HG03103 (cell line): ENCODE results near the gene FAXC.
A peak's percentile ranks its signal among the peaks of the same experiment; 100 is the strongest.
"Not testable (repeated sequence)": the region's sequence is repeated elsewhere in the genome, so short reads cannot be mapped to it uniquely, and the experiment has no call there.

Source experiments
- ATAC-seq: cut with Tn5 transposase; IDR thresholded peaks from one replicate; pipeline ENCODE4 v1.9.1; 2021; ENCODE audit warnings: low read depth; ENCODE audit not compliant: unreplicated experiment

FAXC gene

DNA sequence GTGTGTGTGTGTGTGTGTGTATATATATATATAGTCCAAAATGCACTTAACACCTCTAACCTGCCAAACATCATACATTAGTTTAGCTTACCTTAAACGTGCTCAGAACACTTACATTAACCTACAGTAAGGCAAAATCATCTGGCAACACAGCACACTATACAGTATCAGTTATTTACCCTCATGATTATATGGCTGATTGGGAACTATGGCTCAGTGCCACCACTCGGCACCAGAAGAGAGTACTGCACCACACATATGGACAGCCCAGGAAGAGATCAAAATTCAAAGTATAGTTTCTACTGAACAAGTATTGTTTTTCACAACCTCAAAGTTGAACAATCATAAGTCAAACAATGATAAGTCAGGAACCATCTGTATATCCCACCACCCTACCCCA, 59.8 kb downstream of the FAXC start:
- no peak for ATAC-seq

DNA sequence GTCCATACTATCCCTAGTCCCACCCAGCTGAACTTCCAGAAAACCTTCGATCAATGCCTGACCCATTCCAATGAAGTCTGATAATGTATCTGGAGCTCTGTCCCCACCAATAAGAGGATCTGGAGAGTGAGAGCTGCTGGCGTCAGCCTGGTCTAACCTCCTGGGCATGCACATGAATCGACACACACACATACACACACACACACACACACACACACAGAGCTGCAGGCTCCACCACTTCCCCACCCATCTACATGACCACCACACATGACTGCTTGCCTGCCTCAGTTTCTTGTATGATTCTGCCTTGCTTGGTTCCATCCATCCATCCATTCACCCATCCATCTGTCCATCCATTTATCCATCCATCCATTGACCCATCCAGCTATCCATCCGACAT, 60.8 kb downstream of the FAXC start:
- ATAC-seq, result no peak

DNA sequence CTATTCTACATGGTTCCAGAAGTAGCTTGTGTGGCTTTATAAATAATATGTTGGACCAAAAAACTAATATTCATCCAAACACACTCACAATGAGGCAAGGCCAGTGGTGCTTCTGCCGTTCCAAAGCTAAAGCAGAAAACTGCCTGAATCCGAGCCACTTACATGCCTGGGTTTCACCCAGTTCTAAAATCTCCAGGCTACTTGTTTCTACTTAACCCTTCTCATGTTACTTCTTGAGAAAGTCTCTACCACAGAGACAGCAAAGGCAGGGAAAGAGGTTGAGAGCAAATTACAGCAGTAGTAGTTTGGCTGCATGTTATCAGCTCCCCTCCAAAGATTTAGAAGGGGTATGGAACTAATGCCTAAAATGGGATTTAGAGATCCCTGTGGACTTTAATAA, 62.0 kb downstream of the FAXC start:
- ATAC-seq, result no peak

DNA sequence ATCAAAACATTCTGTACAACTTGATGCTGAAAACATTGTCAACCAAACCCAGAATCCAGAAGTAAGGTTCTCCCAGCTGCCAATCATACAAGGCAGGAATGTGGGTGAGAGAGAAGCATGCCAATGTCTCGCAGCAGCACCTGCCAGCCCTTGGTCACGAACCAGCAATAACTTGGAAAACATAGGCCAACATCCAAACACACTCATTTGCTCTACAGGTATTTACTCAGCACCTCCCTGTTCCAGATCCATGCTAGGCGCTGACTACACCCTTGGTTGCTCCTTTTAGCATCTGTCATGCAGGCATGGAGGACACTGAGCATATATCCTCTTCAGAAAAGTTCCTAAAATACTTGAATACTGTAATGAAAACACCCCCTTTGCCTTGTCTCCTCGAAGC, 63.6 kb downstream of the FAXC start:
- no peak for ATAC-seq

DNA sequence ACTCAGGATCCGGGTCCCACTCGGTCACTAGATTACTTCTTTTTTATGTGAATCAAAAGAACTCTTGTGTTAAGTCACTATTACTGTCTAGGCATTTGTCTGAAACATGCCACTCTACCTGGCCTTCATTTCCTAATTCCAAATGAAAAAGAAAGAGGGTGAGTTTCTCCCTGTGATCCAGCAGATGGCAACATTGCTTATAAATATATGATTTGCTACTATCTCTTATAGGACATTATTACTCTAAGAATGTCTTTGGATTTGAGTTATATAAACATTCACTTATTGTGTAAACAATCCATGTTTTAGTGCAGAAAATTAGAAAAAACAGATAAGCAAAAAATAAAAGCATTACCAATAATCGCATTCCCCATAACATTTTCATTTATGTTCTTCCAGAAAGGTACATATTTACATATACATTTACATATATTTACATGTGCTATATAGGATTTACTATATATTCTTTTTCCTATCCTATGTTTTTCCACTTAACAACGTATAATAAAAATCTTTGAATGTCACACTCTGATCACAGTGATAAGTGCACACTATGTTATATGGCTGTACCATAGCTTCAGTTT, 66.9 kb downstream of the FAXC start:
- no peak for ATAC-seq

DNA sequence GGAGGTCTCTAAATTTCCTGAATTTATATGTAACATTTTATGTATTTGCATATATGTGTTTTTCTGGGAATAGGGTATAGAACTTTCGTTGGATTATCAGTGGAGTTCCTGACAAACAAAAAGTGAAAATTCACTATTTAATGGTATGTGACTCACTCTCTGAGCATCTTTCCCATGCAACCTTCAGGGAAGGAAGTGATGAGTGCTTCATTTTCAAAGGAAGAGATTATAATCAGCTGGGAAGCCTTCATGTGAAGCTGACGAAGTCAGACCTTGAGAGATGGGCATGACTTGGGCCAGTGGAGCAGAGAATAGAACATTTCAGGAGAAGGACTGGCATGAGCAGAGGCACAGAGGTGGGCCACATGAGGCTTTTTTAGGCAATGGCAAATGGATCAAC, 72.7 kb downstream of the FAXC start:
- no peak for ATAC-seq

DNA sequence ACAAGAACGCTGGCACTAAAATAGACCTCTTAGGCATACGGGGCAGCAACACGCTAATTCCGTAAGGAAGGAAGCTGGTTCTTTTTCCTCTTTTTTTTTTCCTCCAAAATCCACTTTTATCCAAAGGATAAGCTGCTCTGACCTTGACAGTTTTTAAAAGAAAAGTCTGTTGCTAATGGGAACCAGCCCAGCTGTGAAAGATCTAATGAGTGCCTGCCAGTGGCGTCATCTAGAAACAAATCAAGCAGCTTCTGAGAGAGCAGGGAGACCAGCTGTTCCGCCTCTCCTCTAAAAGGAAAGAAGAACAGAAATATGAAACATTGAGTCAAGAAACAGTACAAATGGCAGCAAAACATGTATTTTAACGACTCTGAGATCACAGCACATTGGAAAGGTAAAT, 78.6 kb downstream of the FAXC start:
- no peak for ATAC-seq

DNA sequence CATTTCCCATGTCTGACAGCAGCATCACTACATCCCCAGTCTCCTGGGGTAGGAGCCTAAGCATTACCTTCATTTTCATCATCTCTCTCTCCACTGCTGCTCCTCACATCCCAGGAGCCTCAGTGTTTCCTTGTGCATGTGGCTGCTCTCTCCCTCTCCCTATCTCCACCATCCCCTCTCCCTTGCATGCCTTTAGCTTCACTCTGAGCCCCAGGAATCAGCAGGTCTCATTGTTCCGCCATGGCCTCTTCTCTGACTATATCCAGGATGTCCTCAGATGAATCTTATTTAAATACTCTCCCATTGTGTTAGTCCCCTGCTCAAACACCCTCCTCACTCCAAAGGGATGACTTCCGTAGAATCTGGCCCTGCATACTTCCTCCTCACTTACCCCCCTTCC, 79.4 kb downstream of the FAXC start:
- ATAC-seq, result no peak

DNA sequence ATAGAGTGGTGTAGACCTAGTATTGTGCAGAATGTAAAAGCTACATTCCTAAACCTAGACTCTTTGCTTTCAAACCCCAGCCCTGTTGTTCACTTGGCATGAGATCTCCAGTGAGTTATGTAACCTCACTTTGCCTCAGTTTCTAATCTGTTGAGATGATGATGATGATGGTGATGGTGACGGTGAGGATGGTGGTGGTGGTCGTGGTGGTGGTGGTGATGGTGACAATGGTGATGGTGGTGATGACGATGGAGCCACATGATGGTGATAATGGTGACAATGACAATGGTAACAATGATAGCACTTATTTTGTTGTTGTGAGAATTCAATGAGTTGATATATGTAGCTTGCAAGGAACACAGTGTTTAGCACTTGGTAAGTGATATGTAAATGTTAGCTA, 80.3 kb downstream of the FAXC start:
- no peak for ATAC-seq

DNA sequence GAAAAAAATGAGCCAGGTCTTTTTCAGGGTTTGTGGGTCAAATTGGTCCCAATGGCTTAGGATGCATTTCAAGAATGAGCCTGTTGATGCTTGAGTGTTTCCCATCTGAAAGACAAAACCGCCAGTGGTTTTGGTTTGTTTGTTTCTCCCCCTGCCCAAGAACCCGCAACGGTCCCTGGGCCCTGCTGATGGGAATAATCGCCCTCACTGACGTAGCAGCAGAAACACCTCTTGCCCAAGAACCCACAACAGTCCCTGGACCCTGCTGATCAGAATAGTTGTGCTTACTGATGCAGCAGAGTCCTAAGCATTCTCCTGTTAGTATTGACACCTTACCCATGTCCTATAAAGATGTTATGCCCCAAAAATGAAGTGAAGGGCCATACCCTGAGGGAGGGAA, 82.5 kb downstream of the FAXC start:
- ATAC-seq, result not testable (repeated sequence)

DNA sequence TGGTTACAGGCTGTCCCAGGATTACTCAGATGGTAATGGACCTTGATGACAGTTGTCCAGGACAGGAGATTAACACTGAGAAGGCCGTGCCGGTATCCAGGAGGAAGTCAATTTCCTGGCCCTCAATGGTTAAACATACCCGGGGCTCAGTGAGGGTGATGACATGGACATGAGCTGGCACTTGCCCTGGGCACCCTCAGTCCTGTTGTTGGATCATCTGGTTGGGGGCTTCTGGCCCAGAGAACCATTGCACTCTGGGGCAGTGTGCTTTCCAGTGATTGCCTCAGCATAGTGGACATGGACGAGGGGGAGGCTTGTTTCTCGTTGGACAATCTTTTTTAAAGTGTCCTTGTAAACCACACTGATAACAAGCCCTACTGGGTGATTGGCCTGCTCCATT, 84.0 kb downstream of the FAXC start:
- not testable (repeated sequence) for ATAC-seq

DNA sequence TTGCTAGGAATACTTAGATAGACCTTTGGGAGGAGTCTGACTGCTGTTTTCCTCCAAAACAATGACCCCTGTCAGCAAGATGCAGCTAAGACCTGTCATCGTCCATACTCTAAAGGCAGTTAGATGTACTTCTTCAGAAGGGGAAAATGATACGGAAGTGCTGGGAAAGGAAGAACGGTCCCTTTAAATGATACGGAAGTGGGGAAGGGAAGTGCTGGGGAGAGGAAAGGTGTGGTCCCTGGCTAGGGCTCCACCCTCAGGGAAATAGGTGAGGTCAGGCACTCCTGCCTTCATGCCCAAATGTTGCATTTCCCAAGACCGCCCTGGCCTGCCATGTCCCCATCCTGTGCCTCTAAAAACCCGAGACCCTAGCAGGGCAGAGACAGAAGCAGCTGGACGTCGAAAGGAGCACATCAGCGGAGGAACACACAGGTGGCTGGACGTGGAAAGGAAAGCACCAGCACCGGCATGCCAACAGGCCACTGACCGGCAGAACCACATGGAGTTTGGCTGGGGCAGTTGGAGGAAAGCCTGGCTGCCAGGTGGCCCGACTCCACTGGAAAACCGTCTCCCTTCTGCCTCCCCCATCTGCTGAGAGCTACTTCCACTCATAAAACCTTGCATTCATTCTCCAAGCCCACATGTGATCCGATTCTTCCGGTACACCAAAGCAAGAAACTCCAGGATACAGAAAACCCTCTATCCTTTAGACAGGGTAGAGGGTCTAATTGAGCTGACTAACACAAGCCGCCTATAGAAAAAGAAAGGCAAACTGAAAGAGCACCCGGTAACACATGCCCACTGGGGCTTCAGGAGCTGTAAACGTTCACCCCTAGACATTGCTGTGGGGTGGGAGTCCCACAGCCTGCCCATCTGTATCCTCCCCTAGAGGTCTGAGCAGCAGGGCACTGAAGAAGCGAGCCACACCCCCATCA, 94.6 kb downstream of the FAXC start:
- ATAC-seq, result no peak

DNA sequence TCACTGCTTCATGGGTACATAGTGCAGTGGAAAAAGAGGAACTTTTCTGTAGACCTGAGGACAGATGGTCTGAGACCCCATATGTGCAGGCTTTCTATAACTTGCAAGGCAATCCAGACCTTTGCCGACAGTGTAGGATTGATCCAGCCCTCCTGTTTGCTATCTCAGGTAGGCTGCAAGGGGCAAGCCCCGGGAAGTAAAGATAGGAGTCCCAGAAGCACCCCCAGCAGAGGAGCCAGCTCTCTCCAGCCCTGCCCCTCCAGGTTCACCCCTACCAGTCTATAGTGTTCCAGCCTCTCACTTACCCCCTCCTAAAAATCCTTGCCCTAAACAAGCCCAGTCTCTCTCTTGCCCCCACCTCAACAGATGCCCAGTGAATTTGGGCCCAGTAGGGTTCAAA, 96.2 kb downstream of the FAXC start:
- ATAC-seq, result no peak

DNA sequence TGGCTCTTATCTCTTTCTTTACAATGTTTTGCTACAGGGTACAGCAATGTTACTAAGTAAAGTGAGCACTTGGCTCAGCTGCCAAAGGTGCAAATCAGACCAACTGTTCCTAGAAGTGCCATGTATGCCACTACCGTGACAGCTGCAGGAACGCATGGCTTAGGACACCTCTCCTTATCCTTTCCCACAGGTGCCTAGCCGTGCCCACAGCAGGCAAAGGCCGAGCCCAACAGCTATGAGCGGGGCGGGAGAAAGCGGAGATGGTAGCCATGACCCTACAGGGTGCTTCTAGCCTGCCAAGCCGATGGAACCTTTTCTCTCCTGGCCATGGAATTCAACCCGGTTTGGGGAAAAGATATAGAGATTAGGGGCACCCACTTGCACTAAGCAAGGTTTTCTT, 97.1 kb downstream of the FAXC start:
- ATAC-seq, result no peak

DNA sequence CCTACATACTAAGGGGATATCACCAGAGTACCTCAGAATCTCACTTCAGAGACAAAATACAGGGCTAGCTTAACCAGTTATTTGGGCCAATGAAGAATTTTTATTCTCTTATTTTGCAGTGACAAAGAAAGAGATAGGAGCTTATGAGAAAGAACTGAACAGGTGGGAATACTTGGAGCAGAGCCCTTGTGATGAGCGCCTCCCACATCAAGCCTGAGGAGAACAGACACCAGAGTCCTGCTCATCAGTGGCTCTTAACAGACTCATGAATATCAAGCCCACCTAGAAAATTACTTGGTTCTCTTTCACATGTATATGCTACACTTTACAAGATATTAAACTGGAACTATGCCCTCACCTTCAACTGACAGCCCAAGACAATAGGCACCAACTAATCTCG, 99.0 kb downstream of the FAXC start:
- no peak for ATAC-seq

DNA sequence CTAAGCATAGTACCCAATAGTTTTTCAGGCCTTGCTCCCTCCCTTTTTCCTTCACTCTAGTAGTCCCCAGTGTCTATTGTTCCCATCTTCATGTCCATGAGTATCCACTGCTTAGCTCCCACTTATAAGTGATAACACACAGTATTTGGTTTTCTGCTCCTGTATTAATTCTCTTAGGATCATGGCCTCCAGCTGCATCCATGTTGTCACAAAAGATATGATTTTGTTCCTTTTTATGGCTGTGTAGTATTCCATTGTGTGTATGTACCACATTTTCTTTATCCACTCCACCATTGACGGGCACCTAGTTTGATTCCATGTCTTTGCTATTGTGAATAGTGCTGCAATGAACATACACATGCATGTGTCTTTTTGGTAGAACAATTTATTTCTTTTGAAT, 102.9 kb downstream of the FAXC start:
- ATAC-seq, result no peak

DNA sequence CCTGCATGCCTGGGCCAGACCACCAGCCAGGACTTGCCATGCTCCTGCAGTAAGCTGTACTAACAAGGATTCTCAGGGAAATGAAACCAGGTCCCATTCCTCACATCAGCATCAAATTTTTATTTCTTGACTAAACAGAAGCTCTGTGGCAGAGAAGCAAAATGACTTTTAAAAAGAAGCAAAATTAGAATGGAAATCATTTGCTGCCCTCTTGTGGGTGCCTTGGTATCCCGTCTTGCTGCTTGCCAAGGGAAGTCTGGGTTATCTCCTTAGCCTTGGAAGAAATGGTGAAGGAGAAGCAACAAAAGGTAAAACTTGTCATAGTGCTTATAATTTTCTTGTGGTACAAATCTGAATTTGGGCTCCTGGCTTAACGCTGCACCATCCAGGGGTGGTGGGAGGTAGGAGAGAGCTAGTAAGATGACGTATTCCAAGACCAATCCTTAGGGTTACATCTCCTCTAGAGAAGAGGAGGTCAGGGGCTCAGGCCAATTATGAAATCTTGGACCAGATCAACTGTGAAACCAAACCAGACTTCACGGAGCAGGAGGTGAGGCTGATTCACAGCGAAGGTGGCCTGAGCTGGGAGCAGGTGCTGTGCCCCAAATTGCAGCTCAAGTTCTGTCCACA, 107.5 kb downstream of the FAXC start:
- peak; percentile 55 for ATAC-seq

DNA sequence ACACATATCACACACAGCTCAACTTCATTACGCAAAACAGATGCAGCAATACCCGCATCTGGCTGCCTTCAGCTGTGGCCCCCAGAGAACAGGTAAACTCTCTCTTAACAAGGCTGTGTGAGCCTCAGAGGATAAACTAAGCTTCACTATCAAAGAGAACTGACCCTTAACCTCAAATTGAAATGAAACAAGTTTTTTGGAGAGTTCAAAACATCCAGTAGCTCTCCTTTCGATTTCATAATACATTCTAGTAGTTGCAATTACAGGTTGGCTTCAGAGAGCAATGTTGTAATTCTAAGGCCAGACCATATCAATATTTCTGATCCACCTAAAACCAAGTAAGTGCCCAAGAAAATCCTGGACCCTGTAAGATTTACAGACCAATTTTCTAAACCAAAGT, 113.5 kb downstream of the FAXC start:
- no peak for ATAC-seq

DNA sequence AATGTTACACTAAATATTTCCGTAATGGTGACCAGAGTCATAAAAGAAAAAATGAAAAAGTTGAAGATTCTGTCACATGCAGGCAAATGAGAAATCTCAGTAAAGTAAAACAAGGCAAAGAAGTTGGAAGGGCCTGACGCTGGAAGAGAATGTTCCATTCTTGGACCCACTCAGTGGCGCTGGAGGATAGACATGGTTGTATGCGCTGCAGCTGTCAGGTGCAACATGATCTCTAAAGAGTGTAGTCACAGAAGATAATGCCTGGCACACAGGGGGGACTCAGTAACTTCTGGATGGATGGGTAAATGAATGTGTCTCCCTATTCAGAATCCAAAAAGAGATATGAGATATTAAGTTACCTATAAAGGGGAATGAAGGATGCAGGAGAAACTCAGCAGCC, 116.3 kb downstream of the FAXC start:
- no peak for ATAC-seq

DNA sequence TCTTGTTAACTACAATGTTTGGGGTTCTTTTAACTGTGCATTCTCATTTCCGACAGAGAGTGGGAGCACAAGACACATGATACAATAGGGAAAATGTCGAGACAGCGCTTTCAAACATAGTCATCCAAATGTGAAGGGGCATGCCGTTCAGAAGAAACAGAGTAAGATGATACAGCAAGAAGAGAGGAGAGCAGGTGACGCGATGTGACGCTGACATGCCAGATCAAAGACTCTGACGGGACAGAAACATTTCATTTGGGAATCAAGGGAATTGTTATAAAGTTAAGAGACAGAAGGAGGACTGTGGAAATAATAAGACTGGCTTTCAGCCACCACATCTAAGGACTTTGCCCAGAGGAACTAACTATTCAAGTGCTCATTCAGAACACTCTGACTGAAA, 117.4 kb downstream of the FAXC start:
- no peak for ATAC-seq

DNA sequence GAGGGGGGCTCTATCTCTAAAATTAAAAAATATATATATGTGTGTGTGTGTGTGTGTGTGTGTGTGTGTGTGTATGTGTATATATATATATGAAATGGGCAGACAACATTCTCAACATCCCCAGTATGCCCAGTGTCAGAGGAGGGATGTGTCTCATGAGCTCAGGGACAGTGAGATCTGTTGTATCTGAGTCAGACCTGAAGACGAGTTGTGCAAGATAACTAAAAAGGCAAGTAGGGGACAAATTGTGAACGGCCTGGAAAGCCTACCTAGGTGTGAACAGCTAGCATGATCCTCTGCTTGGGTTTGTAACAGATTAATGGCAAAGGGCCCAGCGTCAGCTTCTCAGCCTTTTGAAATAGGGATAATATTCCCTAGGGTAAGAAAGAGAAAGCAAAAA, 124.3 kb downstream of the FAXC start:
- no peak for ATAC-seq
